Measurements from ENCODE around the gene FAM13A. TPM values are rescaled to one million over a fixed set of nuclear protein-coding genes. Genes with fewer than 3 reads are reported as not detected.

The FAM13A gene
- total and polyA plus RNA-seq, 2 of the 8 experiments (the other 6 are each of a cell fraction or from before 2014, with no cell fraction given), result 7.1 to 16.5 TPM

DNA sequence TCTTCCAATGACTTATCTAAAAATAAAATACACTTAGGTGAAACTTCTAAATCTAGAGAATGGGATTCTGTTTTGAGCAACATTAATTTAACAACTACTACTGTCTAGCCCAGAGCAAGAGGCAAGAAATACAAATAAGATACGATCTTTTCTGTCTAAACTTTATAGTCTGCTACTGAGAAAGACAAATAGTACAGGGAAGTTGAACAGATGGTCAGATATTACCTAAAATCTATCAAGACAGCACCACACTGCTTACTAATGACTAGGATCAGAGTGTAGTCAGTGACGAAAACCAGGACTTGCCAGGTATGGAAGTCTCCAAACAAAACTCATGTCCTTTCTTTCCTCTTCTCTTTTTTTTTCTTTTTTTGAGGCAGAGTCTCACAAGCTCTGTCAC, 7.1 kb downstream of the FAM13A start:
- Histone ChIP-seq H3K27ac (ENCODE audit: low read depth, low read length) (no peak overlapping the region), H3K9ac (replicated peaks in 1 of 4; ENCODE audit: extremely low read depth in 1 of 4, low read depth in 3 of 4, low read length in 3 of 4) (no peak overlapping the region), H3K4ac (replicated peaks; ENCODE audit: insufficient read length, low read depth, low read length) (no peak overlapping the region), H2BK20ac (ENCODE audit: low read length) (no peak overlapping the region), H3K9me3 (ENCODE audit: insufficient read depth in 2 of 2, low read depth in 1 of 2, low read length in 1 of 2) (no peaks in the 10 kb centered on the region), H3K14ac (ENCODE audit: insufficient read length) (no peak overlapping the region), H4K8ac (ENCODE audit: extremely low read depth, insufficient read depth, low read length) (no peak overlapping the region), H3K27me3 (replicated peaks in 1 of 4; ENCODE audit: control insufficient read depth in 3 of 4, extremely low read depth in 1 of 4, insufficient read depth in 3 of 4, low read length in 3 of 4) (no peaks in the 10 kb centered on the region), H3K23ac (ENCODE audit: insufficient read length) (no peak overlapping the region), H3K36me3 (ENCODE audit: control insufficient read depth in 2 of 4, insufficient read depth in 4 of 4, low read length in 3 of 4) (no peaks in the 10 kb centered on the region), H4K91ac (replicated peaks; ENCODE audit: insufficient read length, low read length) (no peak overlapping the region), H3K4me2 (ENCODE audit: insufficient read depth in 1 of 2, low read depth in 2 of 2, low read length in 2 of 2) (no peak overlapping the region), H3K56ac (replicated peaks; ENCODE audit: insufficient read length, low read depth, low read length) (no peak overlapping the region), H4K20me1 (replicated peaks in 1 of 2; ENCODE audit: control insufficient read depth in 1 of 2, insufficient read depth in 2 of 2, low read length in 2 of 2) (peaks cover 0 to 2% of the 10 kb centered on the region in 2 experiments), H3K4me1 (replicated peaks in 1 of 4; ENCODE audit: control insufficient read depth in 3 of 4, insufficient read depth in 4 of 4, low read length in 3 of 4) (no peaks in the 10 kb centered on the region; a peak in 3 of 7 replicates), H2BK15ac (ENCODE audit: low read length) (no peak overlapping the region), H3K4me3 (ENCODE audit: extremely low read depth in 1 of 4, insufficient read depth in 2 of 4, low read depth in 3 of 4, low read length in 4 of 4) (no peak overlapping the region), H3K79me1 (ENCODE audit: low read depth, low read length) (no peaks in the 10 kb centered on the region; the same call in 1 of the 2 replicates), H2AFZ (ENCODE audit: low read length) (no peak overlapping the region), H2BK12ac (ENCODE audit: low read depth, low read length) (no peak overlapping the region), H3K23me2 (ENCODE audit: low read depth, low read length) (no peaks in the 10 kb centered on the region; the same call in 1 of the 2 replicates), H3K79me2 (ENCODE audit: control insufficient read depth in 1 of 2, insufficient read depth in 2 of 2, low read length in 2 of 2) (peaks cover 0 to 86% of the 10 kb centered on the region in 2 experiments; a peak in 3 of 4 replicates), H4K5ac (ENCODE audit: insufficient read length, low read depth, low read length) (no peak overlapping the region), H2BK5ac (ENCODE audit: low read depth, low read length) (no peak overlapping the region), H3K18ac (ENCODE audit: extremely low read depth, low read length) (no peak overlapping the region), H2AK5ac (ENCODE audit: low read depth, low read length) (no peak overlapping the region), H2BK120ac (replicated peaks; ENCODE audit: low read depth, low read length) (no peak overlapping the region)
- ChIA-PET CTCF (ENCODE audit: partially characterized antibody) (no interaction called here), POLR2A (ENCODE audit: partially characterized antibody) (interaction anchor here (2.3 kb wide), 1 partner anchor 7 kb away, joined by 6 read pairs; no protein-coding TSS in a partner anchor)
- DNase-seq (ENCODE audit: low read depth in 1 of 2, low spot score in 2 of 2) (no peak), FAIRE-seq (no peak)
- 94% methylated on average over 2 of the region's 2 CpGs; no CpG with 5 or more reads in 1 of the 2 experiments for WGBS, 2 experiments (ENCODE audit: extremely low coverage in 1 of 2, insufficient coverage in 1 of 2, insufficient read length in 1 of 2, insufficient replicate concordance in 2 of 2, low coverage in 1 of 2, low lambda C conversion rate in 2 of 2, missing lambda C conversion rate in 1 of 2)
- TF ChIP-seq HDAC6 (IDR thresholded peaks at IDR 0.05; ENCODE audit: low read depth, low read length), result no peak
- TF ChIP-seq RNF2 (IDR thresholded peaks at IDR 0.05; ENCODE audit: borderline replicate concordance, low read depth, low read length, missing control alignments, poor library complexity, severe bottlenecking), result no peak
- TF ChIP-seq CEBPB (IDR thresholded peaks at IDR 0.05; ENCODE audit: low read depth, low read length), result no peak
- no peak for TF ChIP-seq SP2 (IDR thresholded peaks at IDR 0.05; ENCODE audit: low read length)
- no peak for TF ChIP-seq KDM1A (IDR thresholded peaks at IDR 0.05; ENCODE audit: borderline replicate concordance, low read length)
- TF ChIP-seq JUN (IDR thresholded peaks at IDR 0.05; ENCODE audit: low read depth, low read length), result no peak
- TF ChIP-seq SP1 (IDR thresholded peaks at IDR 0.05; ENCODE audit: low read depth, low read length), result no peak

All from H1 (cell line).